ENCODE measurements around the gene NETO1.

GRCh38 chr18:72878143-72878542 is 10.4 kb upstream of the NETO1 start:
- TF ChIP-seq CTCF (conservative IDR thresholded peaks at IDR 0.05; ENCODE audit: low read length) = no peak
- no peak for TF ChIP-seq EZH2phosphoT487 (IDR thresholded peaks at IDR 0.05; ENCODE audit: borderline replicate concordance)

All from Loucy (cell line).